Endodermal cell (in vitro differentiated cells): ENCODE results near the gene MEOX1. TPM values are rescaled to one million over a fixed set of nuclear protein-coding genes. Genes with fewer than 3 reads are reported as not detected.

Experiments used
- DNase-seq: peaks from one replicate; pipeline ENCODE4 v3.0.0-alpha.2; 2017
- H3K27ac ChIP-seq: 2 replicates; pipeline ENCODE4 v1.5.1; 2013; ENCODE audit warnings: mild to moderate bottlenecking, low read depth, low read length, moderate library complexity
- H3K27me3 ChIP-seq: 2 replicates; pipeline ENCODE4 v1.6.1; 2013; ENCODE audit warnings: mild to moderate bottlenecking, low read length, moderate library complexity; ENCODE audit not compliant: insufficient read depth, control insufficient read depth, poor library complexity, severe bottlenecking
- H3K36me3 ChIP-seq: 2 replicates; pipeline ENCODE4 v1.7.0; 2013; ENCODE audit warnings: mild to moderate bottlenecking, low read length, moderate library complexity; ENCODE audit not compliant: control insufficient read depth, insufficient read depth
- H3K4me1 ChIP-seq: one replicate; pipeline ENCODE4 v1.7.0; 2013; ENCODE audit warnings: low read length; ENCODE audit not compliant: control insufficient read depth, insufficient read depth
- H3K4me3 ChIP-seq: 2 replicates; pipeline ENCODE4 v1.5.1; 2013; ENCODE audit warnings: mild to moderate bottlenecking, low read length, moderate library complexity
- H3K9ac ChIP-seq: 2 replicates; pipeline ENCODE4 v1.6.1; 2013; ENCODE audit warnings: mild to moderate bottlenecking, low read length, moderate library complexity; ENCODE audit not compliant: poor library complexity, severe bottlenecking; ENCODE audit errors: extremely low read depth
- H3K9me3 ChIP-seq: 2 replicates; pipeline ENCODE4 v1.6.1; 2013; ENCODE audit warnings: mild to moderate bottlenecking, low read length, moderate library complexity; ENCODE audit not compliant: control insufficient read depth
- H3K27ac Mint-ChIP-seq: 2 replicates; pipeline ENCODE4 v1.8.0; 2020; ENCODE audit warnings: mixed read lengths
- H3K27me3 Mint-ChIP-seq: 2 replicates; pipeline ENCODE4 v1.8.0; 2021; ENCODE audit warnings: mild to moderate bottlenecking, mixed read lengths; ENCODE audit not compliant: insufficient read depth
- H3K36me3 Mint-ChIP-seq: 2 replicates; pipeline ENCODE4 v1.8.0; 2020; ENCODE audit warnings: low read depth, mixed read lengths
- H3K4me1 Mint-ChIP-seq: 2 replicates; pipeline ENCODE4 v1.8.0; 2020; ENCODE audit warnings: mixed read lengths
- H3K4me3 Mint-ChIP-seq: 2 replicates; pipeline ENCODE4 v1.8.0; 2020; ENCODE audit warnings: mild to moderate bottlenecking, moderate library complexity, mixed read lengths
- H3K9me3 Mint-ChIP-seq: 2 replicates; pipeline ENCODE4 v1.8.0; 2020; ENCODE audit warnings: mild to moderate bottlenecking, mixed read lengths
- WGBS, 2 experiments: methylation state at CpG; one replicate each; pipeline versions ENCODE4 v1.1.5 to v1.1.7; 2013; ENCODE audit warnings: missing lambda C conversion rate in 2 of 2, mixed read lengths in 1 of 2; ENCODE audit not compliant: insufficient coverage in 1 of 2, insufficient read length in 1 of 2; 5-methylcytosine and 5-hydroxymethylcytosine counted together
- total RNA-seq, 2 donors: library from RNA; stranded (reverse); fragmentation: NEBNext Ultra II Directional in 1 of 2; extraction: Animal tissue kit (Norgen Biotek cat#: 25700) in 1 of 2; gene quantifications; 2 replicates in 1 of 2; 3 replicates in 1 of 2; pipeline ENCODE4 v1.2.1, GENCODE V29; 2021
- TF ChIP-seq, protein P1 (sequence below): fragments of 200-600 bp; sonication (generic); conservative IDR thresholded peaks from 2 replicates; pipeline ENCODE4 v1.5.0; 2021; ENCODE audit warnings: antibody characterized with exemption, mild to moderate bottlenecking

The MEOX1 gene
- total RNA-seq, 2 donors from 2014 or later = not detected

DNA sequence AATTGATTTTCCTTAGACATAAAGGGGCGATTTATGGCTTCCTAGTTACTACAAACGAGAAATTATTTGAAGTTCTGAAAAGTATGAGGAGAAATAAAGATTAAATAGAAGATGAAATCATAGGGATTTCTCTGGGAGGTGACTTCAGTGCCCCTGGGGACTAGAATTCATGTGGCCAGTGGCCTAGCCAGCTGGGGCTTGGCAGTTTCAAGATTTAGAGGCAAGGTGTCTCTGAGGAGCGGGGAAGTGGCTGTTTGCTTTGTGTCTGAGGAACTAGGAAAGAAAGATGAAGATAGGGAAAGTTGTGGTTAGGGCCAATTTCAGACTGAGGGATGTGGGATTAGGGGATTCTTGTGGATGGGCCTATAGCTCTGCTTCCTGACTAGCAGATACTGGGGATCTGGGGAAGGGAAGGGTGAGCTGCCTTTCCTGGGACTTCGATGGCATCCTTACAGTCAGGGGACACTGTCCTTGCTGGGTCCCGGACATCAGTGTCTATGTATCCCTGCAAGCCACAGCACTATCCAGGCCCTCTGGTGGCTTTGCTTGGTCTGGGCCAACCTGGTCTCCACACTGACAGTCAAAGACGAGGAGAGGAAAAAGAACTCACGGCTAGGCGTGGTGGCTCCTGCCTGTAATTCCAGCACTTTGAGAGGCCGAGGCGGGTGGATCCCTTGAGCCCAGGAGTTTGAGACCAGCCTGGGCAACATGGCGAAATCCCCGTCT lies 22.4 kb upstream of the MEOX1 start:
- 88 to 95% methylated on average over 10 to 12 of the region's 12 CpGs for WGBS, 2 experiments
- H3K27me3 Mint-ChIP-seq = peaks cover 1% of the 10 kb centered on the region

DNA sequence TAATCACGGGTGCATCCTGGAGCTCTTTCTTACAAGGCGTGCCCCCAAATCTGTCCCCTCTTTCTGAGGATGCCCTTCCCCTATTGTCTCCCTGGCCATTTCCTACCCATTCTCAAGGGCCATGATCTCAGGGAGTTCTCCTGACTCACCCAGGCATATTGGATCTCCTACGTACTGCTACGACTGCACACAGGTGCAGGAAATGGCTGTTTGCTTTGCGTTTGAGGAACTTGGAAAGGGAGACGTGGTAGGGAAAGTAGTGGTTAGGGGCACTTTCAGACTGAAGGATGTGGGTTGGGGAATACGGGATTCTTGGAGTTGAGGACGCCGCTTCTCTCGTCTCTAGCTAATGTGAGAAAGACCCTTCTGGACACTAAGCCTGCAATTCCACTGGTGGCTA lies 18.7 kb upstream of the MEOX1 start:
- Histone ChIP-seq H3K27me3 (no peaks in the 10 kb centered on the region), H3K9ac (no peak overlapping the region), H3K4me1 (no peaks in the 10 kb centered on the region), H3K9me3 (no peaks in the 10 kb centered on the region), H3K27ac (no peak overlapping the region), H3K36me3 (no peaks in the 10 kb centered on the region), H3K4me3 (no peak overlapping the region)
- no peak for DNase-seq
- Mint-ChIP-seq H3K27ac (no peak overlapping the region), H3K36me3 (no peaks in the 10 kb centered on the region), H3K27me3 (peaks cover 2% of the 10 kb centered on the region), H3K4me3 (no peak overlapping the region), H3K9me3 (no peaks in the 10 kb centered on the region), H3K4me1 (peaks cover 32% of the 10 kb centered on the region)
- WGBS, 2 experiments = 97% methylated on average over 9 to 10 of the region's 10 CpGs
- TF ChIP-seq, protein P1, sequence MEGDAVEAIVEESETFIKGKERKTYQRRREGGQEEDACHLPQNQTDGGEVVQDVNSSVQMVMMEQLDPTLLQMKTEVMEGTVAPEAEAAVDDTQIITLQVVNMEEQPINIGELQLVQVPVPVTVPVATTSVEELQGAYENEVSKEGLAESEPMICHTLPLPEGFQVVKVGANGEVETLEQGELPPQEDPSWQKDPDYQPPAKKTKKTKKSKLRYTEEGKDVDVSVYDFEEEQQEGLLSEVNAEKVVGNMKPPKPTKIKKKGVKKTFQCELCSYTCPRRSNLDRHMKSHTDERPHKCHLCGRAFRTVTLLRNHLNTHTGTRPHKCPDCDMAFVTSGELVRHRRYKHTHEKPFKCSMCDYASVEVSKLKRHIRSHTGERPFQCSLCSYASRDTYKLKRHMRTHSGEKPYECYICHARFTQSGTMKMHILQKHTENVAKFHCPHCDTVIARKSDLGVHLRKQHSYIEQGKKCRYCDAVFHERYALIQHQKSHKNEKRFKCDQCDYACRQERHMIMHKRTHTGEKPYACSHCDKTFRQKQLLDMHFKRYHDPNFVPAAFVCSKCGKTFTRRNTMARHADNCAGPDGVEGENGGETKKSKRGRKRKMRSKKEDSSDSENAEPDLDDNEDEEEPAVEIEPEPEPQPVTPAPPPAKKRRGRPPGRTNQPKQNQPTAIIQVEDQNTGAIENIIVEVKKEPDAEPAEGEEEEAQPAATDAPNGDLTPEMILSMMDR = no peak

More for the DNA sequence above, 22.4 kb upstream of the MEOX1 start:
- H3K4me1 ChIP-seq = no peaks in the 10 kb centered on the region
- H3K4me3 ChIP-seq = no peak overlapping the region
- Mint-ChIP-seq H3K27ac (no peak overlapping the region), H3K4me3 (no peak overlapping the region), H3K9me3 (no peaks in the 10 kb centered on the region), H3K36me3 (no peaks in the 10 kb centered on the region), H3K4me1 (peaks cover 19% of the 10 kb centered on the region)
- no peak for DNase-seq
- no peaks in the 10 kb centered on the region for H3K9me3 ChIP-seq
- H3K36me3 ChIP-seq = no peaks in the 10 kb centered on the region
- no peak overlapping the region for H3K27ac ChIP-seq
- H3K9ac ChIP-seq = no peak overlapping the region
- no peaks in the 10 kb centered on the region for H3K27me3 ChIP-seq
- TF ChIP-seq, protein P1 = peak; percentile 51

DNA sequence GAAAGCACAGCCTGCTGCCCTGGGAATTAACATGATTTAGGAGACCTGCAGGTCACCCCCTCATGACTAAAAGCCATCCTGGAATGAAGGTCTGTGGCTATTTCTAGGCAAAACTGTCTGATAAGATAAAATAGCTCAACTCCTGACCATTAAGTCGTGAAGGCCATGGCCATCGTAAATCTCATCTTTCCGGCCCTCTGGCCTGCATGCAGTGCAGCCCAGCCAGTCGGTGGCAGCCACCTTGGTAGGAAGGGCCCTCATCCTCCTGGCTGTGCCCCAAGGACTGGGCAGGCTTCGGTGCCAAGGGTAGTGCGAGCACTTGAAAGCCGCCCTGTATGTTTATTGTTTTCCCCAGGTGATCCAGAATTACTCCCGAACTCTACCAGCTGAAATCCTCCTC lies 18.2 kb upstream of the MEOX1 start:
- H3K4me3 ChIP-seq = no peak overlapping the region
- no peaks in the 10 kb centered on the region for H3K9me3 ChIP-seq
- TF ChIP-seq, protein P1 = no peak
- Mint-ChIP-seq H3K36me3 (no peaks in the 10 kb centered on the region), H3K27me3 (peaks cover 2% of the 10 kb centered on the region), H3K4me1 (peaks cover 32% of the 10 kb centered on the region), H3K9me3 (no peaks in the 10 kb centered on the region), H3K4me3 (no peak overlapping the region), H3K27ac (no peak overlapping the region)
- no peak for DNase-seq
- 85 to 91% methylated on average over 6 to 8 of the region's 8 CpGs for WGBS, 2 experiments
- no peak overlapping the region for H3K27ac ChIP-seq
- H3K9ac ChIP-seq = no peak overlapping the region
- H3K36me3 ChIP-seq = no peaks in the 10 kb centered on the region
- H3K4me1 ChIP-seq = no peaks in the 10 kb centered on the region
- no peaks in the 10 kb centered on the region for H3K27me3 ChIP-seq
